ENCODE data around the gene FGB. TPM values are rescaled to one million over a fixed set of nuclear protein-coding genes. Genes with fewer than 3 reads are reported as not detected.
A peak's percentile ranks its signal among the peaks of the same experiment; 100 is the strongest.

The FGB gene
- total and polyA plus RNA-seq, 2 of the 13 experiments (the other 11 are each of a cell fraction or from before 2014, with no cell fraction given), result 226 to 784 TPM

GRCh38 chr4:154577324-154577723 lies 14.5 kb downstream of the FGB start (continued):
- peak; percentile 66 for TF ChIP-seq HNF1B (CRISPR knock-in tag; IDR thresholded peaks at IDR 0.05)
- no peak for TF ChIP-seq IKZF4 (CRISPR knock-in tag; IDR thresholded peaks at IDR 0.05; ENCODE audit: borderline replicate concordance, low read depth, not compliant biosample characterization)
- TF ChIP-seq ZNF343 (CRISPR knock-in tag; IDR thresholded peaks at IDR 0.05), result no peak
- TF ChIP-seq ARID4A (CRISPR knock-in tag; IDR thresholded peaks at IDR 0.05; ENCODE audit: borderline replicate concordance), result peak; percentile 33; the same call in 1 of the 2 replicates
- TF ChIP-seq ZBTB40 (IDR thresholded peaks at IDR 0.05), result no peak
- no peak; the same call in 1 of the 2 replicates for TF ChIP-seq ZBTB40 (CRISPR knock-in tag; IDR thresholded peaks at IDR 0.05)
- TF ChIP-seq ZNF547 (CRISPR knock-in tag; IDR thresholded peaks at IDR 0.05), result no peak
- TF ChIP-seq MBD4 (IDR thresholded peaks at IDR 0.05; ENCODE audit: borderline replicate concordance, low read length), result no peak; the same call in 1 of the 2 replicates
- no peak for TF ChIP-seq RFX3 (CRISPR knock-in tag; IDR thresholded peaks at IDR 0.05)
- TF ChIP-seq RXRB (CRISPR knock-in tag; IDR thresholded peaks at IDR 0.05; ENCODE audit: borderline replicate concordance), result peak; percentile 98
- TF ChIP-seq CHCHD3 (CRISPR knock-in tag; IDR thresholded peaks at IDR 0.05), result no peak
- no peak for TF ChIP-seq REPIN1 (CRISPR knock-in tag; IDR thresholded peaks at IDR 0.05; ENCODE audit: borderline replicate concordance, low read depth)
- TF ChIP-seq SNAPC5 (CRISPR knock-in tag; IDR thresholded peaks at IDR 0.05; ENCODE audit: borderline replicate concordance), result no peak
- no peak for TF ChIP-seq ZNF879 (CRISPR knock-in tag; IDR thresholded peaks at IDR 0.05)
- no peak for TF ChIP-seq GABPB1 (CRISPR knock-in tag; IDR thresholded peaks at IDR 0.05)
- TF ChIP-seq ZNF720 (CRISPR knock-in tag; IDR thresholded peaks at IDR 0.05), result no peak
